MCF 10A (cell line): ENCODE data around the gene FXYD2. TPM values are rescaled to one million over a fixed set of nuclear protein-coding genes. Genes with fewer than 3 reads are reported as not detected.

Experiments
- BruUV-seq: library from RNA; stranded (reverse); fragments of 400-500 nt; replicated peaks from 2 replicates; lab custom pipeline; 2021; lab: Mats Ljungman, UMichigan
- CTCF ChIA-PET: fragments of 300-600 bp; sonication (Branson Sonifier 250); formaldehyde crosslinking; extraction: SDS; loops from one replicate; lab custom pipeline; 2021; ENCODE audit warnings: antibody characterized with exemption, inconsistent platforms; lab: Yijun Ruan, JAX
- POLR2A ChIA-PET: fragments of 300-600, 350-650 bp; sonication (Branson Sonifier 250); formaldehyde crosslinking; extraction: SDS; loops from one replicate; lab custom pipeline; 2020; ENCODE audit warnings: antibody characterized with exemption, inconsistent platforms; lab: Yijun Ruan, JAX
- DNase-seq: peaks from one replicate; pipeline ENCODE4 v3.0.0-alpha.2; 2018; ENCODE audit not compliant: unreplicated experiment
- H3K27ac Mint-ChIP-seq: one replicate; pipeline ENCODE4 v1.8.0; 2022; ENCODE audit warnings: mild to moderate bottlenecking, low read depth, mixed read lengths; ENCODE audit not compliant: unreplicated experiment
- H3K27me3 Mint-ChIP-seq: one replicate; pipeline ENCODE4 v1.8.0; 2022; ENCODE audit warnings: mixed read lengths; ENCODE audit not compliant: insufficient read depth, unreplicated experiment
- H3K36me3 Mint-ChIP-seq: one replicate; pipeline ENCODE4 v1.8.0; 2022; ENCODE audit warnings: mild to moderate bottlenecking, moderate library complexity, mixed read lengths; ENCODE audit not compliant: insufficient read depth, unreplicated experiment
- H3K4me1 Mint-ChIP-seq: one replicate; pipeline ENCODE4 v1.8.0; 2022; ENCODE audit warnings: mixed read lengths; ENCODE audit not compliant: insufficient read depth, unreplicated experiment
- H3K4me3 Mint-ChIP-seq: one replicate; pipeline ENCODE4 v1.8.0; 2022; ENCODE audit warnings: mild to moderate bottlenecking, moderate library complexity, mixed read lengths; ENCODE audit not compliant: unreplicated experiment
- H3K9me3 Mint-ChIP-seq: one replicate; pipeline ENCODE4 v1.8.0; 2022; ENCODE audit warnings: mixed read lengths; ENCODE audit not compliant: unreplicated experiment
- intact Hi-C: fragments of 100-400 bp; cut with micrococcal nuclease; formaldehyde crosslinking; loops from 2 replicates; pipeline ENCODE4 v1.14.1; 2022
- total RNA-seq: library from RNA; stranded (reverse); gene quantifications from 2 replicates; pipeline ENCODE4 v1.2.3, GENCODE V29; 2022
- TF ChIP-seq, protein P1 (sequence below): fragments of 200-600 bp; IDR thresholded peaks from one replicate; pipeline ENCODE4 v1.8.0; 2022; ENCODE audit warnings: antibody characterized with exemption, mild to moderate bottlenecking; ENCODE audit not compliant: unreplicated experiment

FXYD2 gene
- total RNA-seq, 1 experiment from 2014 or later = not detected

DNA sequence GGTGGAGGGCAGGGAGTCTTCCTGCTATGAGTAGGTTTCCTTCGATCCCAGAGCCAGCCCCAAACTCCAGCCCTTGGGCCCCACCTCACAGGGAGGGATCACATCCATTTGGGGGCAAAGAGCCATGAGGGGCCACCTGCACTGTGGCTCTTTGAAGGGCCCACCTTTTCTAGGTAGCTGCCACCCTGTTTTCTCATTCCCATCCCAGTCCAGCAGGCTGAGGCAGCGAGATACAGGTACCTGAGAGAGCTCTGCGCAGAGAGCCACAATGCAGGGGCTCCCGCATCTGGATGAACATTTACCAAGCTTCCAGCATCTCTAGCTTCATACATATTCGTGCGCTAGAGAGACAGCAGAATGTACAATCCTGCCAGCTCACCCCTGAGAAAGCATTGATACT, 35.6 kb upstream of the FXYD2 start:
- TF ChIP-seq, protein P1, sequence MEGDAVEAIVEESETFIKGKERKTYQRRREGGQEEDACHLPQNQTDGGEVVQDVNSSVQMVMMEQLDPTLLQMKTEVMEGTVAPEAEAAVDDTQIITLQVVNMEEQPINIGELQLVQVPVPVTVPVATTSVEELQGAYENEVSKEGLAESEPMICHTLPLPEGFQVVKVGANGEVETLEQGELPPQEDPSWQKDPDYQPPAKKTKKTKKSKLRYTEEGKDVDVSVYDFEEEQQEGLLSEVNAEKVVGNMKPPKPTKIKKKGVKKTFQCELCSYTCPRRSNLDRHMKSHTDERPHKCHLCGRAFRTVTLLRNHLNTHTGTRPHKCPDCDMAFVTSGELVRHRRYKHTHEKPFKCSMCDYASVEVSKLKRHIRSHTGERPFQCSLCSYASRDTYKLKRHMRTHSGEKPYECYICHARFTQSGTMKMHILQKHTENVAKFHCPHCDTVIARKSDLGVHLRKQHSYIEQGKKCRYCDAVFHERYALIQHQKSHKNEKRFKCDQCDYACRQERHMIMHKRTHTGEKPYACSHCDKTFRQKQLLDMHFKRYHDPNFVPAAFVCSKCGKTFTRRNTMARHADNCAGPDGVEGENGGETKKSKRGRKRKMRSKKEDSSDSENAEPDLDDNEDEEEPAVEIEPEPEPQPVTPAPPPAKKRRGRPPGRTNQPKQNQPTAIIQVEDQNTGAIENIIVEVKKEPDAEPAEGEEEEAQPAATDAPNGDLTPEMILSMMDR = no peak
- DNase-seq = no peak
- H3K27me3 Mint-ChIP-seq = peaks cover 44% of the 10 kb centered on the region
- intact Hi-C loops = no loop called here
- no peaks in the 10 kb centered on the region for H3K4me1 Mint-ChIP-seq
- POLR2A ChIA-PET = no interaction called here
- H3K36me3 Mint-ChIP-seq = no peaks in the 10 kb centered on the region
- CTCF ChIA-PET = interaction anchor here (0.8 to 1.1 kb wide), 2 partner anchors 53 to 193 kb away, joined by 3 read pairs; no protein-coding TSS in a partner anchor
- no TSS peak for BruUV-seq
- H3K27ac Mint-ChIP-seq = no peak overlapping the region
- H3K9me3 Mint-ChIP-seq = no peaks in the 10 kb centered on the region
- no peak overlapping the region for H3K4me3 Mint-ChIP-seq

DNA sequence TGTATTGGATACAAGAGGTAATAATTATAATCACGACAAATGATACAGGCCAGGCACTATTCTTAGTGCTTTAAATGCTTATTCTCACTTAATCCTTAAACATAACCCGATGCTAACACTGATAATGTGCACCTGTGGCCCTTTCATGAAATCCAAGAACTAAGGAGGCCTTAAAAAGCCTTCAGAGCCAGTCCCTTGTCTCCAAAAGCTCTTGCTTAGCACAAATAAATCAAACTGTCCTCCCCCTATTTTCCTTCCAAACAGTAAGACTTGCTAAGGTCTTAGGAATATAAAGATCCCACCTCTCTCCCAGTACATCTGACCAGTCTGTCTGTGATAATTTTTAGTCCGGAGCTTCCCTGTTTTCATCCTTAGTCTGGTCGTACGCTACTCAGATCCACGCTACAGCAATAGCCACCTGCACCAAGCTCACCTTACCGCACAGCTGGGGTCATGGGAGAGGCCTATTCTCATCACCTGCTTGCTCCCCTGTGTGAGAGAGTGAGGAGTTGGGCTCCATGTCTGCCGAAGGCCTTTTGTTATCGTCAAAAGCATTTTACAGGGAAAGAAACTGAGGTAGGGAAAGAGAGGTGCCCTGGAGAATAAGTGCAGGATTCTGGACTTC, 35.1 kb upstream of the FXYD2 start:
- TF ChIP-seq, protein P1 = no peak
- CTCF ChIA-PET = interaction anchor here (0.8 to 1.1 kb wide), 2 partner anchors 53 to 193 kb away, joined by 3 read pairs; no protein-coding TSS in a partner anchor
- no TSS peak for BruUV-seq
- DNase-seq = no peak
- H3K27ac Mint-ChIP-seq = no peak overlapping the region
- no peaks in the 10 kb centered on the region for H3K4me1 Mint-ChIP-seq
- H3K36me3 Mint-ChIP-seq = no peaks in the 10 kb centered on the region
- H3K4me3 Mint-ChIP-seq = no peak overlapping the region
- POLR2A ChIA-PET = no interaction called here
- H3K9me3 Mint-ChIP-seq = peaks cover 1% of the 10 kb centered on the region
- H3K27me3 Mint-ChIP-seq = peaks cover 49% of the 10 kb centered on the region
- intact Hi-C loops = no loop called here

- BruUV-seq = no TSS peak
- DNase-seq = no peak
- CTCF ChIA-PET = interaction anchor here (1.1 kb wide), 1 partner anchor 52 kb away, joined by 3 read pairs; no protein-coding TSS in a partner anchor
- TF ChIP-seq, protein P1 = no peak
- intact Hi-C loops = no loop called here
- Mint-ChIP-seq H3K27me3 (peaks cover 55% of the 10 kb centered on the region), H3K9me3 (peaks cover 6% of the 10 kb centered on the region), H3K36me3 (no peaks in the 10 kb centered on the region), H3K4me3 (no peak overlapping the region), H3K4me1 (no peaks in the 10 kb centered on the region), H3K27ac (no peak overlapping the region)
- POLR2A ChIA-PET = no interaction called here
Measured at GRCh38 chr11:117859061-117859460, 34.5 kb upstream of the FXYD2 start.

GRCh38 chr11:117857734-117858414, 33.3 kb upstream of the FXYD2 start:
- TF ChIP-seq, protein P1 = no peak
- intact Hi-C loops = no loop called here
- H3K4me1 Mint-ChIP-seq = no peaks in the 10 kb centered on the region
- no TSS peak for BruUV-seq
- no peak overlapping the region for H3K4me3 Mint-ChIP-seq
- no peaks in the 10 kb centered on the region for H3K36me3 Mint-ChIP-seq
- POLR2A ChIA-PET = no interaction called here
- CTCF ChIA-PET = no interaction called here
- H3K9me3 Mint-ChIP-seq = peaks cover 8% of the 10 kb centered on the region
- DNase-seq = no peak
- H3K27ac Mint-ChIP-seq = no peak overlapping the region
- H3K27me3 Mint-ChIP-seq = peaks cover 64% of the 10 kb centered on the region
